Activated naive CD8-positive, alpha-beta T cell treated with anti-CD3 and anti-CD28 coated beads, Interleukin-2, amount 10 ng/mL, durations not matched to agents 7 days and 5 days (primary cell): ENCODE results near the gene PCDHGC4. TPM values are rescaled to one million over a fixed set of nuclear protein-coding genes. Genes with fewer than 3 reads are reported as not detected.

Source experiments
- ATAC-seq: fragments of 150-1000 bp; cut with Tn5 transposase; one replicate; pipeline ENCODE4 v1.10.0; 2021; ENCODE audit warnings: low read depth, moderate library complexity
- POLR2A ChIA-PET: fragments of 350-600 bp; sonication (Branson Sonifier 250); formaldehyde crosslinking; loops from one replicate; lab custom pipeline; 2021; ENCODE audit warnings: antibody characterized with exemption; lab: Charles Lee
- DNase-seq: peaks from one replicate; pipeline ENCODE4 v3.0.0; 2021
- H3K27ac Mint-ChIP-seq: one replicate; pipeline ENCODE4 v1.8.0; 2022; ENCODE audit warnings: mild to moderate bottlenecking, mixed read lengths
- H3K27me3 Mint-ChIP-seq: one replicate; pipeline ENCODE4 v1.8.0; 2022; ENCODE audit warnings: mild to moderate bottlenecking, moderate library complexity, mixed read lengths
- H3K36me3 Mint-ChIP-seq: one replicate; pipeline ENCODE4 v1.8.0; 2021; ENCODE audit warnings: mild to moderate bottlenecking, mixed read lengths
- H3K4me1 Mint-ChIP-seq: one replicate; pipeline ENCODE4 v1.8.0; 2021; ENCODE audit warnings: mixed read lengths
- H3K4me3 Mint-ChIP-seq: one replicate; pipeline ENCODE4 v1.8.0; 2022; ENCODE audit warnings: mild to moderate bottlenecking, moderate library complexity, mixed read lengths
- H3K9me3 Mint-ChIP-seq: one replicate; pipeline ENCODE4 v1.8.0; 2021; ENCODE audit warnings: mixed read lengths
- total RNA-seq, 2 experiments: library from RNA; stranded (reverse); gene quantifications; one replicate each; pipeline ENCODE4 v1.2.3, GENCODE V29; 2021

PCDHGC4 gene
- not detected for total RNA-seq

DNA sequence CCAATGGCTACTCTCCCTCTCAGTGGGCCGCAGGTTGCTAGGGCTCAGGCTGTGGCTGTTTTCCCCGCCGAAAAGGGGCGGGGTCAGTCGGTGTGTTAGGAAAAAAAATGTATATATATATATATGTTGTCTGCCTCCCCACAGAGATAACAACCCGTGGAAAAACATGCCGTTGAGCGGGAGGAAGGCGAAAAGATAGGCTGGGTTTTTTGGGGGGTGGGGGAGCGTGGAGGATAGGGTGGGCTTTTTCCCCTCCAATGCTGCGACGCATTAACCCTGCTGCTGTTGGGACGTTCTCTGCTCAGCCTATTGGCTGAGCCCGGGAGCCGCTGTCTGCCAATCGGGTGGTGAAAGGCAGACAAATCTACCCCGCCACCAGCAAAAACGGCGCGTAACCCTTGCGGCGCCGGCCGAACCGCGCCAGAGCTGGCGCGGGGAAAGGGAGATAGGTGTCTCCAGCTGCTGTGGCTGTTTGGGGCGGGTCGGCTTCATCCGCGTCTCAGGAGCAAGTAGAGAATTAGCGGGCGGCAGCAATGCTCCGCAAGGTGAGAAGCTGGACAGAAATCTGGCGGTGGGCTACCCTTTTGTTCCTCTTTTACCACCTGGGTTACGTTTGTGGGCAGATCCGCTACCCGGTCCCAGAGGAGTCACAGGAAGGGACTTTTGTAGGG, at the start of gene PCDHGC4:
PCDHGC4 (plus strand) TSS at position 390 of the 671 bp plus-strand sequence; CDS start at position 534, 144 bp downstream.
- H3K4me3 Mint-ChIP-seq, result no peak within 1 kb of the TSS
- DNase-seq, result no peak
- no peaks in the 10 kb centered on the region for H3K36me3 Mint-ChIP-seq
- H3K9me3 Mint-ChIP-seq, result no peaks in the 10 kb centered on the region
- no peak for ATAC-seq
- POLR2A ChIA-PET, result no interaction called here
- H3K27me3 Mint-ChIP-seq, result peaks cover 74% of the 10 kb centered on the region
- no peak within 1 kb of the TSS for H3K27ac Mint-ChIP-seq
- no peaks in the 10 kb centered on the region for H3K4me1 Mint-ChIP-seq

DNA sequence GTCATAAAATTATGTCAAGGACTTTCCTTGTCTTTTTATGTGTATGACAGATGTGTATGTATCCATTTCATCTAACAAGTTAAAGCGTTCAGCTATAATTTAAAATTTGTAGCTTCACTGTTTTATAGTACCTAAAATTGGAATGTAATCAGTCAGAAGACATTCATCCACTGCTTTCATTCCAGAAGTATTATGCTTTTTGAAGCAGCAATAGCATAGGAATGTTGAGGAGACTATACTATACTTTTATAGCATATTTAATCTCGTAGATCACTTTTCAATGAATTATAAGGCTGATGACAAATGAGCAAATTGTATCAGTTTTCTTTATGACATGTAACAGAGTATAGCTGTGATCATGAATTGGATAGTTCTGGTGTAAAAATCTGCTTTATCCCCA, 47.6 kb upstream of the PCDHGC4 start:
- Mint-ChIP-seq H3K36me3 (peaks cover 1% of the 10 kb centered on the region), H3K4me1 (no peaks in the 10 kb centered on the region), H3K4me3 (no peak overlapping the region), H3K27me3 (peaks cover 20% of the 10 kb centered on the region), H3K9me3 (peaks cover 3% of the 10 kb centered on the region), H3K27ac (no peak overlapping the region)
- no peak for ATAC-seq
- DNase-seq, result no peak
- POLR2A ChIA-PET, result no interaction called here

DNA sequence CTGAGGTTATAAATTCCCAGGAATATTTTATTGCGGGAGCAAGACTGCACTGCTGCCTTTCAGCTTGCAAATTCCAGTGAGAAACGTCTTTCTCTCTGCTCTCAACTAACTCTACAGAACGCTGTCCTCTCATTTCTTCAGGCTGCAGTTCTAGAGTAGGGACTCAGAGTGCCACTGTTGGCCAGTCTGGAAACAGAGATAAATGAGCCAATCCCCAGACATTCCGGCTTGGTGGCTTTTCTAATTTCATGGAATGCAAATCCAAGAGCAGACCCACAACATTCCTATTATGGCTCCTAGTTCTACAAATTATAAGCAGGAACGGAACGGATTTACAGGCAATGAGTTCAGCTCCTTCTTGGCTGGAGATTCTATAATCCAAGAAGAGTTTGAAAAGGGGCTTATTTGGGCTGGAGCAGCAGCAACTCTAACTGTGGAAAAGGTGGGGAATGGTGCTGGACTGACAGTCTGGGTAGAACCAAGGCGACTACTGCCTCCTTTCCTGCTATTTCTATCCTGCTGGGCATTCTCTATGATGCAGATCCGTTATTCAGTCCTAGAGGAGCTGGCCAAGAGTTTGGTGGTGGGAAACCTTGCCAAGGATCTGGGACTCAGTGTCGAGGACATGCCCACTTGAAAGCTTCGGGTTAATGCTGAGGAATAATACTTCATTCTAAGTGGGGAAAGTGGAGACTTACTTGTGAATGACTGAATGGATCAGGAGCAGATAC, 45.3 kb upstream of the PCDHGC4 start:
- Mint-ChIP-seq H3K4me1 (no peaks in the 10 kb centered on the region), H3K36me3 (no peaks in the 10 kb centered on the region), H3K9me3 (peaks cover 2% of the 10 kb centered on the region), H3K27me3 (peaks cover 11% of the 10 kb centered on the region), H3K27ac (no peak overlapping the region), H3K4me3 (no peak overlapping the region)
- ATAC-seq, result no peak
- DNase-seq, result no peak
- POLR2A ChIA-PET, result no interaction called here

DNA sequence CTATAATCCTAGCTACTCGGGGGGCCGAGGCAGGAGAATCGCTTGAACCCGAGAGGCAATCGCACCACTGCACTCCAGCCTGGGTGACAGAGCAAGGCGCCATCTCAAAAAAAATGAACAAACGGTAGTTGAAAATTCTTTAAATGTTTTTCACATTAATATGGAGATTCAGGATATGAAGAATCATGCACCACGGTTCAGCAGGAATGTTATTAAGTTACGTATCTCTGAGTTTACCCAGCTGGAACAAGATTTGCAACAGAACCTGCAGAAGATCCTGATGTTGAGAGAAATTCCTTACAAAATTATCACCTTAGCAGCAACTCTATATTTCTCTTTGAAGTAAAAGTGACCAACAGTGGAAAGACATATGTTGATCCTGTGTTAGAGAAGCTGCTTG, 44.5 kb upstream of the PCDHGC4 start:
- Mint-ChIP-seq H3K27me3 (peaks cover 11% of the 10 kb centered on the region), H3K27ac (no peak overlapping the region), H3K9me3 (peaks cover 2% of the 10 kb centered on the region), H3K4me1 (no peaks in the 10 kb centered on the region), H3K36me3 (no peaks in the 10 kb centered on the region), H3K4me3 (no peak overlapping the region)
- no peak for DNase-seq
- POLR2A ChIA-PET, result no interaction called here
- no peak for ATAC-seq

DNA sequence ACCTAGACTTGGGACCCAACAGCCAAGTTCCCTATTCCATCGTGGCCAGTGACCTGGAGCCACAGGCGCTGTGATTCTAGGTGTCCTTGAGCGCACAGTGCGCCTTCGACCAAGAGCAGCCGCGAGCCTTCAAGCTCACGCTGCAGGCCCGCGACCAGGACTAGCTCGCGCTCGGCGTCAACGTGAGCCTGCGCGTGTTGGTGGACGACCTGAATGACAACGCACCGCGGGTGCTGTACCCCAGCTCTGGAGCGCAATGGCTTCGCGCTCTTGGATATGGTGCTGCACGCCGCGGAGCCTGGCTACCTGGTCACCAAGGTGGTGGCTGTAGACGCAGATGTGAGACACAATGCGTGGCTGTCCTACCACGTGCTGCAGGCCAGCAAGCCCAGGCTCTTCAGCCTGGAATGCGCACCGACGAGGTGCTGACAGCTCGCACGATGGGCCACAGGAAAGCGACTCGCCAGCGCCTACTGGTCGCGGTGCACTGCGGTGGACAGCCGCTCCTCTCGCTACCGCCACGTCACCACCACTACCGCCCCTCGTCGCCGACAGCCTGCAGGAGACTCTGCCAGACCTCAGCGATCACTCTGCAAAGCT, 43.2 kb upstream of the PCDHGC4 start:
- POLR2A ChIA-PET, result no interaction called here
- H3K4me1 Mint-ChIP-seq, result no peaks in the 10 kb centered on the region
- no peak for DNase-seq
- H3K36me3 Mint-ChIP-seq, result no peaks in the 10 kb centered on the region
- no peak overlapping the region for H3K4me3 Mint-ChIP-seq
- no peak for ATAC-seq
- H3K27ac Mint-ChIP-seq, result no peak overlapping the region
- peaks cover 14% of the 10 kb centered on the region for H3K27me3 Mint-ChIP-seq
- peaks cover 2% of the 10 kb centered on the region for H3K9me3 Mint-ChIP-seq

DNA sequence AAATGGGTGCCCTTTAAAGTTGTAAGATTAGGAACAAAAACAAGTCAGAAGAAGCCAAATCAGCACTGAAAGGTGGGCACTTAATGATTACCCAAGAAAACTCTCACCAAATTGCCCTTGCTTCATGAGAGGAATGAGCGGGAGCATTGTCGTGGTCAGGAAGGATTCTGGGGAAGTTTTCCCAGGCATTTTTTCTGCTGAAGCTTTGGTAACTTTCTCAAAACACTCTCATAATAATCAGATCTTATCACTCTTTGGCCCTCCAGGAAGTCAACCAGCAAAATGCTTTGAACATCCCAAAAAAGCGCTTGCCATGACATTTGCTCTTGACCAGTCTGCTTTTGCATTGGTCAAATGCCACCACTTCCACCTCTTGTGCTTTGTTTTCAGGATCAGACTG, 19.5 kb upstream of the PCDHGC4 start:
- Mint-ChIP-seq H3K27ac (no peak overlapping the region), H3K4me3 (no peak overlapping the region), H3K9me3 (no peaks in the 10 kb centered on the region), H3K27me3 (peaks cover 4% of the 10 kb centered on the region), H3K36me3 (no peaks in the 10 kb centered on the region), H3K4me1 (no peaks in the 10 kb centered on the region)
- ATAC-seq, result no peak
- POLR2A ChIA-PET, result no interaction called here
- DNase-seq, result no peak

DNA sequence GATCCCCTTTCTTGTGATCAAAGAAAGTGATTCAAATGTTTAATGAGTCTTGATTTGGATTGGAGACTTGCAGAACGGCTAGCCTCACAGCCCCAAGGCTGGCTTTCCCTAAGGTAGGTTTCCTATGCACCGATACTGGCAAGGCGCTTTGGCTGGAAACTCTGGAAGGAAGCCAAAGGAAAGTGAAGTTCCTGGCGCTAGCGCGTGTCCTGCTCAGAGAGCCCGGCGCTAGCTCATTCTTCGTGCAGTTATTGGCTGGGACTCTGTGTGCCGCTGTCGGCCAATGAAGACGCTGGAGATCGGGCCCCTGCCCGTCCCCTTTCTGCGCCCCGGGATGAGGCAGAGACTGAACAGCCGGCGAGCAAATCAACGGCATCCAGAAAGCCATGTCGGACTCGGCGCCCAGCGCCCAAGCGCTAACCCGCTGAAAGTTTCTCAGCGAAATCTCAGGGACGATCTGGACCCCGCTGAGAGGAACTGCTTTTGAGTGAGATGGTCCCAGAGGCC, 9.2 kb upstream of the PCDHGC4 start, which contains the start of gene PCDHGC3:
PCDHGC3 (plus strand) TSS at position 342 of the 507 bp plus-strand sequence; CDS start at position 493, 151 bp downstream.
- peak within 1 kb of the TSS; percentile 14 for H3K27ac Mint-ChIP-seq
- peak within 1 kb of the TSS; percentile 83 for H3K4me3 Mint-ChIP-seq
- peaks cover 69% of the 10 kb centered on the region for H3K27me3 Mint-ChIP-seq
- no peaks in the 10 kb centered on the region for H3K9me3 Mint-ChIP-seq
- ATAC-seq (peak; percentile 78), DNase-seq (peak; percentile 41)
- POLR2A ChIA-PET, result no interaction called here
- no peaks in the 10 kb centered on the region for H3K36me3 Mint-ChIP-seq
- peaks cover 18% of the 10 kb centered on the region for H3K4me1 Mint-ChIP-seq

DNA sequence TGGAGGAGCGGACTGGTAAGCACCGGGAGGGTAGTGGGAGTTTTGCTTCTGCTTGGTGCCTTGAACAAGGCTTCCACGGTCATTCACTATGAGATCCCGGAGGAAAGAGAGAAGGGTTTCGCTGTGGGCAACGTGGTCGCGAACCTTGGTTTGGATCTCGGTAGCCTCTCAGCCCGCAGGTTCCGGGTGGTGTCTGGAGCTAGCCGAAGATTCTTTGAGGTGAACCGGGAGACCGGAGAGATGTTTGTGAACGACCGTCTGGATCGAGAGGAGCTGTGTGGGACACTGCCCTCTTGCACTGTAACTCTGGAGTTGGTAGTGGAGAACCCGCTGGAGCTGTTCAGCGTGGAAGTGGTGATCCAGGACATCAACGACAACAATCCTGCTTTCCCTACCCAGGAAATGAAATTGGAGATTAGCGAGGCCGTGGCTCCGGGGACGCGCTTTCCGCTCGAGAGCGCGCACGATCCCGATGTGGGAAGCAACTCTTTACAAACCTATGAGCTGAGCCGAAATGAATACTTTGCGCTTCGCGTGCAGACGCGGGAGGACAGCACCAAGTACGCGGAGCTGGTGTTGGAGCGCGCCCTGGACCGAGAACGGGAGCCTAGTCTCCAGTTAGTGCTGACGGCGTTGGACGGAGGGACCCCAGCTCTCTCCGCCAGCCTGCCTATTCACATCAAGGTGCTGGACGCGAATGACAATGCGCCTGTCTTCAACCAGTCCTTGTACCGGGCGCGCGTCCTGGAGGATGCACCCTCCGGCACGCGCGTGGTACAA, 8.5 kb upstream of the PCDHGC4 start:
- ATAC-seq (peak; percentile 22), DNase-seq (no peak)
- H3K4me1 Mint-ChIP-seq, result peaks cover 18% of the 10 kb centered on the region
- POLR2A ChIA-PET, result no interaction called here
- H3K4me3 Mint-ChIP-seq, result peak overlapping the region; percentile 83
- H3K36me3 Mint-ChIP-seq, result no peaks in the 10 kb centered on the region
- H3K27me3 Mint-ChIP-seq, result peaks cover 70% of the 10 kb centered on the region
- peak overlapping the region; percentile 14 for H3K27ac Mint-ChIP-seq
- H3K9me3 Mint-ChIP-seq, result no peaks in the 10 kb centered on the region

DNA sequence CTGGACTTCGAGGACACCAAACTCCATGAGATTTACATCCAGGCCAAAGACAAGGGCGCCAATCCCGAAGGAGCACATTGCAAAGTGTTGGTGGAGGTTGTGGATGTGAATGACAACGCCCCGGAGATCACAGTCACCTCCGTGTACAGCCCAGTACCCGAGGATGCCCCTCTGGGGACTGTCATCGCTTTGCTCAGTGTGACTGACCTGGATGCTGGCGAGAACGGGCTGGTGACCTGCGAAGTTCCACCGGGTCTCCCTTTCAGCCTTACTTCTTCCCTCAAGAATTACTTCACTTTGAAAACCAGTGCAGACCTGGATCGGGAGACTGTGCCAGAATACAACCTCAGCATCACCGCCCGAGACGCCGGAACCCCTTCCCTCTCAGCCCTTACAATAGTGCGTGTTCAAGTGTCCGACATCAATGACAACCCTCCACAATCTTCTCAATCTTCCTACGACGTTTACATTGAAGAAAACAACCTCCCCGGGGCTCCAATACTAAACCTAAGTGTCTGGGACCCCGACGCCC, 7.7 kb upstream of the PCDHGC4 start:
- no peak overlapping the region for H3K27ac Mint-ChIP-seq
- ATAC-seq, result no peak
- DNase-seq, result no peak
- H3K9me3 Mint-ChIP-seq, result no peaks in the 10 kb centered on the region
- H3K4me1 Mint-ChIP-seq, result peaks cover 18% of the 10 kb centered on the region
- H3K36me3 Mint-ChIP-seq, result no peaks in the 10 kb centered on the region
- peaks cover 77% of the 10 kb centered on the region for H3K27me3 Mint-ChIP-seq
- POLR2A ChIA-PET, result no interaction called here
- H3K4me3 Mint-ChIP-seq, result peak overlapping the region; percentile 83

DNA sequence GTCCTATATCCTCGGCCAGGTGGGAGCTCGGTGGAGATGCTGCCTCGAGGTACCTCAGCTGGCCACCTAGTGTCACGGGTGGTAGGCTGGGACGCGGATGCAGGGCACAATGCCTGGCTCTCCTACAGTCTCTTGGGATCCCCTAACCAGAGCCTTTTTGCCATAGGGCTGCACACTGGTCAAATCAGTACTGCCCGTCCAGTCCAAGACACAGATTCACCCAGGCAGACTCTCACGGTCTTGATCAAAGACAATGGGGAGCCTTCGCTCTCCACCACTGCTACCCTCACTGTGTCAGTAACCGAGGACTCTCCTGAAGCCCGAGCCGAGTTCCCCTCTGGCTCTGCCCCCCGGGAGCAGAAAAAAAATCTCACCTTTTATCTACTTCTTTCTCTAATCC, 7.0 kb upstream of the PCDHGC4 start:
- Mint-ChIP-seq H3K27me3 (peaks cover 83% of the 10 kb centered on the region), H3K4me3 (no peak overlapping the region), H3K4me1 (peaks cover 18% of the 10 kb centered on the region), H3K27ac (no peak overlapping the region), H3K9me3 (no peaks in the 10 kb centered on the region), H3K36me3 (no peaks in the 10 kb centered on the region)
- POLR2A ChIA-PET, result no interaction called here
- ATAC-seq, result no peak
- no peak for DNase-seq

DNA sequence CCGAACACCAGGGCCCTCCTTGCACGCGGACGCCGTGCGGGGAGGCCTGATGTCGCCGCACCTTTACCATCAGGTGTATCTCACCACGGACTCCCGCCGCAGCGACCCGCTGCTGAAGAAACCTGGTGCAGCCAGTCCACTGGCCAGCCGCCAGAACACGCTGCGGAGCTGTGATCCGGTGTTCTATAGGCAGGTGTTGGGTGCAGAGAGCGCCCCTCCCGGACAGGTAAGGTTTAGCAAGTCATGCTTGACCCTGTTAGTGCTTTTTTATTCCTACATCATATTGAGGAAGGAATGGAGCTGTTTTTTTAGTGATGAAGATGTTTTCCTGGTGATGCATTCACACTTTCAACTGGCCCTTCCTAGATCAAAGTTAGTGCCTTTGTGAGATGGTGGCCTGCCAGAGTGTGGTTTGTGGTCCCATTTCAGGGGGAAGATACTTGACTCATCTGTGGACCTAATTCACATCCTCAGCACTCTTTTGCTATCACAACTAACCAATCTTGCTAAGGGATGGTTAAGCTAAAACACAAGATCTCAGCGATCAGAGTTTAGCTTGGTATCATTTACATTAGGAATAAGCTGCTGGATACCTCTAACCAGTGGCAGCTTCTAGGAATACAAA, 6.4 kb upstream of the PCDHGC4 start:
- no peak for ATAC-seq
- Mint-ChIP-seq H3K36me3 (no peaks in the 10 kb centered on the region), H3K4me1 (peaks cover 18% of the 10 kb centered on the region), H3K4me3 (no peak overlapping the region), H3K9me3 (no peaks in the 10 kb centered on the region), H3K27ac (no peak overlapping the region), H3K27me3 (peaks cover 83% of the 10 kb centered on the region)
- no peak for DNase-seq
- POLR2A ChIA-PET, result no interaction called here

DNA sequence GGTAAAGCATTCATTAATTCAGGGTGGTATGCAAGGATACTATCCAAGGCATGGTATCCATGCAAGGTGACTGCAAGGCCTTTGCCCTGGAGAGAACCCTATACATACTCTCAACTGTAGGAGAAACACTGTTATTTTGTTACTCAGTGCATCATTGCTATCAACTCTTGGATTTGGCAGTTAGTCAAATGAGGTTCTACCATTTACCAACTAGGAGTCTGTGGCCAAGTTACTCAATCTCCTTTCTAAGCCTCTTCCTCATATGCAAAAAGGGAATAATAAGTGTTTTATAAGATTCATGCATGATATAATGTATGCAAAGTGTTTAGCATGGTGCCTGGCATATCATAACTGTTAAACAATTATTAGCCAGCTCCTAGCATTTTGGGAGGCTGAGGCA, 5.1 kb upstream of the PCDHGC4 start:
- Mint-ChIP-seq H3K4me1 (peaks cover 18% of the 10 kb centered on the region), H3K27me3 (peaks cover 85% of the 10 kb centered on the region), H3K9me3 (no peaks in the 10 kb centered on the region), H3K36me3 (no peaks in the 10 kb centered on the region), H3K27ac (no peak overlapping the region), H3K4me3 (no peak overlapping the region)
- no peak for ATAC-seq
- POLR2A ChIA-PET, result no interaction called here
- no peak for DNase-seq
